ENCODE data around the gene RHOXF2. TPM values are rescaled to one million over a fixed set of nuclear protein-coding genes. Genes with fewer than 3 reads are reported as not detected.
"Not testable (repeated sequence)": the region's sequence is repeated elsewhere in the genome, so short reads cannot be mapped to it uniquely, and the experiment has no call there.

RHOXF2 gene
- total RNA-seq, 1 experiment from 2014 or later: not detected

DNA sequence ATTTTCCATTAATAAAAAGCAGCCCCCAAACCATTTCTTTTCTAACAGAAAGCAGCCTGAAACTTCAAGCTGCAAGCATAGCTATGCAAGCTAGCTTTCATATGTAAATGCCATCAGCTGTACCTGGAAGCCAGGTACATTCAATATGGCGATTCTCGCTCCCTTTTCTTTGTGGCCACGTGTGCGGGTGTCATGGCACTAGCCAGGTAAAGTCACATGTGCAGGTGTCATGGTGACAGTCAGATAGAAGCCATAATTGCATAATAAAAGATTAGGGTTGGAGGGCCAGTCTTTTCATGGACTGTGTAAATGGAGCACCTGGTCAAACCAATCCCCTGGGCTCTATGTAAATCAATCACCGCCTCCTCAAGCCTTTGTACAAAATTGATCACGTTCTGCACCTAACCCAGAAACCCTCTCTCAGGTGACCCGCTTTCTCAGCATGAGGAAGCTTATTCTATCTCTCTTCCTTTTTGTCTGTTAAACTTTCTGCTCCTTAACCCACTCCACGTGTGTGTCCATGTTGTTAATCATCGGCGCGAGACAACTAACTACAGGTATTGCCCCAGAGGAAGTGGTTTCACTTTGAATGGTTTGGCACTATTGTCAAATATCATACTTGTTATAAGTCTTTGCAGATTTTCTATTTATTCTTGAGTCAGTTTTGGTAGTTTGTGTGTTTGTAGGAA lies 18.0 kb upstream of the RHOXF2 start:
- Mint-ChIP-seq H3K27ac (ENCODE audit: unreplicated experiment) (no peak overlapping the region), H3K36me3 (ENCODE audit: insufficient read depth, unreplicated experiment) (no peaks in the 10 kb centered on the region), H3K4me1 (ENCODE audit: low read depth, unreplicated experiment) (no peaks in the 10 kb centered on the region), H3K4me3 (ENCODE audit: low read depth, unreplicated experiment) (no peak overlapping the region), H3K27me3 (ENCODE audit: unreplicated experiment) (no peaks in the 10 kb centered on the region), H3K9me3 (ENCODE audit: low read depth, unreplicated experiment) (no peaks in the 10 kb centered on the region)
- no TSS peak for BruUV-seq (replicated peaks)
- no peak for DNase-seq
- TF ChIP-seq, protein P1, sequence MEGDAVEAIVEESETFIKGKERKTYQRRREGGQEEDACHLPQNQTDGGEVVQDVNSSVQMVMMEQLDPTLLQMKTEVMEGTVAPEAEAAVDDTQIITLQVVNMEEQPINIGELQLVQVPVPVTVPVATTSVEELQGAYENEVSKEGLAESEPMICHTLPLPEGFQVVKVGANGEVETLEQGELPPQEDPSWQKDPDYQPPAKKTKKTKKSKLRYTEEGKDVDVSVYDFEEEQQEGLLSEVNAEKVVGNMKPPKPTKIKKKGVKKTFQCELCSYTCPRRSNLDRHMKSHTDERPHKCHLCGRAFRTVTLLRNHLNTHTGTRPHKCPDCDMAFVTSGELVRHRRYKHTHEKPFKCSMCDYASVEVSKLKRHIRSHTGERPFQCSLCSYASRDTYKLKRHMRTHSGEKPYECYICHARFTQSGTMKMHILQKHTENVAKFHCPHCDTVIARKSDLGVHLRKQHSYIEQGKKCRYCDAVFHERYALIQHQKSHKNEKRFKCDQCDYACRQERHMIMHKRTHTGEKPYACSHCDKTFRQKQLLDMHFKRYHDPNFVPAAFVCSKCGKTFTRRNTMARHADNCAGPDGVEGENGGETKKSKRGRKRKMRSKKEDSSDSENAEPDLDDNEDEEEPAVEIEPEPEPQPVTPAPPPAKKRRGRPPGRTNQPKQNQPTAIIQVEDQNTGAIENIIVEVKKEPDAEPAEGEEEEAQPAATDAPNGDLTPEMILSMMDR (IDR thresholded peaks at IDR 0.05; ENCODE audit: unreplicated experiment): no peak
- intact Hi-C loops (cut with micrococcal nuclease; ENCODE audit: unreplicated experiment): no loop called here
- CTCF ChIA-PET: no interaction called here

DNA sequence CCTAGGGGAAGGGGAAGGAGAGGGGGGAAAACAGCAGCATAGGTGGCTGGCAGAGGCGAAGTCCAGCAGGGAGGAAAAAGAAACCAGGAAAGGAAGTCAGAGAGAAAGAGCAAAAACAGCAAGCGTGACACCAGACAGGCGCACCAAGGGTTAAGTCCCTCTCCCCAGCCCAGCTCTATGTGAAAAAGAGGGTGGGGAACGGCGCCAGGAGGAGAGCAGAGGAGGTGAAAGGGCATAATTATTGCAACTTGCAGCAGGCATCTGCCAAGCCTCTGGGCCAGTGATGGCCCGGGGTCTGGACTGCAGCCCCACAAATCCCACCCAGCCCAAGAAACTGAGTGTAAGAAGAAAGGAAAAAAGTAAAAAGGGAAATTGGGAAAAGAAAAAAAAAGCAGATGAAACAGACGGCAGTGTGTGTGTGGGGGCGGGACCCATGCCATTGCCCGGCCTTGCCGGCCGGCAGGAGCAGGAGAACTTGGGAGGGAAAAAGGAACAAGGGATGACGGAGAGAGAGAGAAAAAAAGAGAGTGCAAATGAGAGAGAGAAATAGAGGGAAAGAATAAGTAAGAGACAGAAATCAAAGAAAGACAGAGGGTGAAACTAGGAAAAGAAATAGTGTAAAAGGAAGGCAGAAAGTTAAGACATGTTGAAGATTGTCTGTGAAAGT lies 14.1 kb upstream of the RHOXF2 start:
- peaks cover 5% of the 10 kb centered on the region for H3K9me3 Mint-ChIP-seq (ENCODE audit: low read depth, unreplicated experiment)
- H3K27me3 Mint-ChIP-seq (ENCODE audit: unreplicated experiment): peaks cover 13% of the 10 kb centered on the region
- intact Hi-C loops (cut with micrococcal nuclease; ENCODE audit: unreplicated experiment): no loop called here
- H3K36me3 Mint-ChIP-seq (ENCODE audit: insufficient read depth, unreplicated experiment): no peaks in the 10 kb centered on the region
- CTCF ChIA-PET: no interaction called here
- no TSS peak for BruUV-seq (replicated peaks)
- H3K27ac Mint-ChIP-seq (ENCODE audit: unreplicated experiment): no peak overlapping the region
- H3K4me1 Mint-ChIP-seq (ENCODE audit: low read depth, unreplicated experiment): no peaks in the 10 kb centered on the region
- no peak overlapping the region for H3K4me3 Mint-ChIP-seq (ENCODE audit: low read depth, unreplicated experiment)
- DNase-seq: no peak
- TF ChIP-seq, protein P1 (IDR thresholded peaks at IDR 0.05; ENCODE audit: unreplicated experiment): no peak

DNA sequence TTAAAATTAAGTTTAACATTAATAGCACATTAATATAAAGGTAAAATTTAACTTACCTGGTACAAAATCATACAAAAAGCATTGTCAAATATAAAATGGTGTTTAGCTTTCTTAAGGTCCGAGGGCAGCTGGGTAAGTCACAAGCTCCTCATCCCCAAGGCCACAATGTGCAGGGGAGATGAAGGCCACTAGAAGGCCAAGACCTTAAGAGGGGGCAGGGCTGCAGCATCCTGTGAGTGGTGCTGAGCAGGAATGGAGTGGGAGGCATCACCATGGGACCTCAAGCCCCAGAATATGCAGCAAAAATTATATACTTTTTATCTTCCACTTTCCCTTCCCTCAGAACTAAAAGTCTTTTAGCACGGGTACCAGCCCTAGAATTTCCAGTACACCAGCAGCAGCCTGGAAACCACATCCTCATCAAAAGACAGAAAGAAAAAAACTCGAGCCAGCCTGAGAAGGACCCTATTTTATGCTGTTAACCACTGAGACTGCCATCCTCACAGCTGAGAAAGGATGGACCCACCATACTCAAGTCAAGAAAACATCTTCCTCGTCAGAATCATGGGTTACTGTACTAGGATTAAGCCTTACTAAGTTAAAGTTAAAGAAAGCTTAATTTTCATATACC lies 13.0 kb upstream of the RHOXF2 start:
- CTCF ChIA-PET: no interaction called here
- TF ChIP-seq, protein P1 (IDR thresholded peaks at IDR 0.05; ENCODE audit: unreplicated experiment): no peak
- Mint-ChIP-seq H3K36me3 (ENCODE audit: insufficient read depth, unreplicated experiment) (no peaks in the 10 kb centered on the region), H3K9me3 (ENCODE audit: low read depth, unreplicated experiment) (peaks cover 5% of the 10 kb centered on the region), H3K27me3 (ENCODE audit: unreplicated experiment) (peaks cover 13% of the 10 kb centered on the region), H3K4me1 (ENCODE audit: low read depth, unreplicated experiment) (no peaks in the 10 kb centered on the region), H3K27ac (ENCODE audit: unreplicated experiment) (no peak overlapping the region), H3K4me3 (ENCODE audit: low read depth, unreplicated experiment) (no peak overlapping the region)
- intact Hi-C loops (cut with micrococcal nuclease; ENCODE audit: unreplicated experiment): no loop called here
- no TSS peak for BruUV-seq (replicated peaks)
- no peak for DNase-seq

DNA sequence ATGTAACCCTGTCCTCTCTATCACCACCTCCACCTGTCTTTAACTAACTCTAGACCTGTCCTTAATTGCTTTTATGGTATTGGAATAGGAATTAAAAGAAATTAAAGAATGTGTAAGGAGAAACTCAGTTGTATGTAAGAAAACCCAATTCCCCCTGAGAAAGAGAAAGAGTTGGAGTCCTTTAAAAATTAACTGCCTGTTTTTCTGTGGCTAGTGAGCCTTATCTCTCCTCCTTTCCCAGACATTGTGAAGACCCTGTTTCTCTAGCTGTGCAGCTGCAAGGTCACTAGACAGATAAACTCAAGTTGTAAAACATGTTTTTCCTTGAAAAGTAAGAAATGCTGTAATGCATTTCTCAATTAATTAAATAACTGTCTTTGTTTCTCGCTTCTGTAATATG lies 12.1 kb upstream of the RHOXF2 start:
- intact Hi-C loops (cut with micrococcal nuclease; ENCODE audit: unreplicated experiment); H3K27ac Mint-ChIP-seq (ENCODE audit: unreplicated experiment); BruUV-seq (replicated peaks); H3K36me3 Mint-ChIP-seq (ENCODE audit: insufficient read depth, unreplicated experiment); DNase-seq; CTCF ChIA-PET; H3K4me1 Mint-ChIP-seq (ENCODE audit: low read depth, unreplicated experiment); H3K9me3 Mint-ChIP-seq (ENCODE audit: low read depth, unreplicated experiment); H3K4me3 Mint-ChIP-seq (ENCODE audit: low read depth, unreplicated experiment): not testable (repeated sequence)
- H3K27me3 Mint-ChIP-seq (ENCODE audit: unreplicated experiment): peaks cover 13% of the 10 kb centered on the region

DNA sequence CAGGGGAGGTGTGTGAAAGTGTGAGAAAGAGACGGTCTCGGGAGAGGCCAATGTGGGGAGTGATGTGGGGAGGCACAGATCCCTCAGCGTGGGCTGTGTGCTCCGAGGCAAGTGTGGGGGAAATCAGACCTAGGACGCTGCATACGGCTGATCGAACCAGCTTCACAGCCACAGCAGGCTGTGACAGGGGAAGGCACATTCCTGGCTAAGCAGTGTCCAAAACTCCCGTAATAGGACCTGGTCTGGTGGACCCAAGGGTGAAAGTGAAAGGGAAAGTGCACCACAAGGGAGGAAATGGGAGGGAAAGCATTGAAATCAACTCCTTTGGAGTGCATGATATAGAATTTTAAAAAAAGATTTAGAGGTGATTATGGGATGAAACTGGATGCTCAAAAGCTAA lies 10.9 kb upstream of the RHOXF2 start:
- no peaks in the 10 kb centered on the region for H3K36me3 Mint-ChIP-seq (ENCODE audit: insufficient read depth, unreplicated experiment)
- peaks cover 13% of the 10 kb centered on the region for H3K27me3 Mint-ChIP-seq (ENCODE audit: unreplicated experiment)
- no peak overlapping the region for H3K4me3 Mint-ChIP-seq (ENCODE audit: low read depth, unreplicated experiment)
- TF ChIP-seq, protein P1 (IDR thresholded peaks at IDR 0.05; ENCODE audit: unreplicated experiment): no peak
- no peak for DNase-seq
- H3K27ac Mint-ChIP-seq (ENCODE audit: unreplicated experiment): no peak overlapping the region
- CTCF ChIA-PET: no interaction called here
- no peaks in the 10 kb centered on the region for H3K4me1 Mint-ChIP-seq (ENCODE audit: low read depth, unreplicated experiment)
- intact Hi-C loops (cut with micrococcal nuclease; ENCODE audit: unreplicated experiment): no loop called here
- BruUV-seq (replicated peaks): no TSS peak
- H3K9me3 Mint-ChIP-seq (ENCODE audit: low read depth, unreplicated experiment): peaks cover 5% of the 10 kb centered on the region

DNA sequence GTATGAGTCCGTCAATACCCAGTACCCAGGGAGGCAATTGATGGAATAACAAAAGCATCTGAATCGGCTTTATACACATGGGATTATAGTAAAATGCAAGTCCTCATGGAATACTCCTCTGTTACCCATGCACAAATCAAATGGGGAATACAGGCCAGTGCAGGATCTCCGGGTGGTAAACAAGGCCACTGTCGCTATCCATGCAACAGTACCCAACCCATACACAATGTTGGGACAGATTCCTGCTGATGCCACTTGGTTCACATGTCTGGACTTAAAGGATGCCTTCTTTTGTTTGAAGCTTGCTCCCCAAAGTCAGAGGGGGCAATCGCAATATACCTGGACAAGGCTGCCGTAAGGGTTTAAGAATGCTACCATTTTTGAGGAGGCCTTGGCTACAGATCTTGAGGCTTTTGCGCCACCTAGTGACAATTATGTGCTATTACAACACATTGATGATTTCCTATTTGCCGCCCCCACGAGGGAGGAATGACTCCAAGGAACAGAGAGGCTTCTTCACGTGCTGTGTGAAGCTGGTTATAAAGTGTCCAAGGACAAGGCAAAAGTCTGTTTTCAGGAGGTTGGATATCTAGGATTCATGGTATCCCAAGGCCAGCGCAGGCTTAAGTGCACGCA lies 8.2 kb upstream of the RHOXF2 start:
- H3K4me1 Mint-ChIP-seq (ENCODE audit: low read depth, unreplicated experiment); H3K36me3 Mint-ChIP-seq (ENCODE audit: insufficient read depth, unreplicated experiment); BruUV-seq (replicated peaks); H3K4me3 Mint-ChIP-seq (ENCODE audit: low read depth, unreplicated experiment); DNase-seq; H3K9me3 Mint-ChIP-seq (ENCODE audit: low read depth, unreplicated experiment); intact Hi-C loops (cut with micrococcal nuclease; ENCODE audit: unreplicated experiment); CTCF ChIA-PET; H3K27ac Mint-ChIP-seq (ENCODE audit: unreplicated experiment): not testable (repeated sequence)
- peaks cover 13% of the 10 kb centered on the region for H3K27me3 Mint-ChIP-seq (ENCODE audit: unreplicated experiment)

Measured in Calu3 (cell line).